ENCODE measurements around the gene CDK5.

DNA sequence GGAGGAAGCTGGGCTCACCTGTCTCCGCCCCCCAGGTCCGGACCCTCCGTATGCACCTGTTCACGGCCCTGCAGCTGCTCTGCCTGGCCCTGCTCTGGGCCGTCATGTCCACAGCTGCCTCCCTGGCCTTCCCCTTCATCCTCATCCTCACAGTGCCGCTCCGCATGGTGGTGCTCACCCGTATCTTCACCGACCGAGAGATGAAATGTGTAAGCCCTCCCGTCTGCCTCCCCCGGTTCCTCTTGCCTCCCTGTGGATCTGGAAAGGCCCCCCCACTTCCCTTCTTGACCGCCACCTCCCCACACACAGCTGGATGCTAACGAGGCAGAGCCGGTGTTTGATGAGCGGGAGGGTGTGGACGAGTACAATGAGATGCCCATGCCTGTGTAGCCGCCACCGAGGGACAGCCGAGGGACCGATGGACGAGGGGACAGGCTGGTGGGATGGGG is 18.3 kb upstream of the CDK5 start:
- TF ChIP-seq, protein P1, sequence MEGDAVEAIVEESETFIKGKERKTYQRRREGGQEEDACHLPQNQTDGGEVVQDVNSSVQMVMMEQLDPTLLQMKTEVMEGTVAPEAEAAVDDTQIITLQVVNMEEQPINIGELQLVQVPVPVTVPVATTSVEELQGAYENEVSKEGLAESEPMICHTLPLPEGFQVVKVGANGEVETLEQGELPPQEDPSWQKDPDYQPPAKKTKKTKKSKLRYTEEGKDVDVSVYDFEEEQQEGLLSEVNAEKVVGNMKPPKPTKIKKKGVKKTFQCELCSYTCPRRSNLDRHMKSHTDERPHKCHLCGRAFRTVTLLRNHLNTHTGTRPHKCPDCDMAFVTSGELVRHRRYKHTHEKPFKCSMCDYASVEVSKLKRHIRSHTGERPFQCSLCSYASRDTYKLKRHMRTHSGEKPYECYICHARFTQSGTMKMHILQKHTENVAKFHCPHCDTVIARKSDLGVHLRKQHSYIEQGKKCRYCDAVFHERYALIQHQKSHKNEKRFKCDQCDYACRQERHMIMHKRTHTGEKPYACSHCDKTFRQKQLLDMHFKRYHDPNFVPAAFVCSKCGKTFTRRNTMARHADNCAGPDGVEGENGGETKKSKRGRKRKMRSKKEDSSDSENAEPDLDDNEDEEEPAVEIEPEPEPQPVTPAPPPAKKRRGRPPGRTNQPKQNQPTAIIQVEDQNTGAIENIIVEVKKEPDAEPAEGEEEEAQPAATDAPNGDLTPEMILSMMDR (IDR thresholded peaks at IDR 0.05; ENCODE audit: low read depth, low read length): no peak
- no peak for TF ChIP-seq EZH2phosphoT487 (IDR thresholded peaks at IDR 0.05; ENCODE audit: low read depth)
